NCI-H446 (cell line): ENCODE results near the gene ELAVL2.

Experiments
- DNase-seq, 2 experiments: peaks; one replicate each; lab custom pipeline; 2025; lab: John Stamatoyannopoulos, UW

The ELAVL2 gene

GRCh38 chr9:23826120-23826629 is at the start of gene ELAVL2:
TSS of gene ELAVL2 (minus strand) at chr9:23826240. CDS start at chr9:23762234, 64,006 bp downstream.
- DNase-seq, result peak; percentile 95 to 99

GRCh38 chr9:23858234-23858633 is 32.2 kb upstream of the ELAVL2 start:
- DNase-seq, result no peak

DNA sequence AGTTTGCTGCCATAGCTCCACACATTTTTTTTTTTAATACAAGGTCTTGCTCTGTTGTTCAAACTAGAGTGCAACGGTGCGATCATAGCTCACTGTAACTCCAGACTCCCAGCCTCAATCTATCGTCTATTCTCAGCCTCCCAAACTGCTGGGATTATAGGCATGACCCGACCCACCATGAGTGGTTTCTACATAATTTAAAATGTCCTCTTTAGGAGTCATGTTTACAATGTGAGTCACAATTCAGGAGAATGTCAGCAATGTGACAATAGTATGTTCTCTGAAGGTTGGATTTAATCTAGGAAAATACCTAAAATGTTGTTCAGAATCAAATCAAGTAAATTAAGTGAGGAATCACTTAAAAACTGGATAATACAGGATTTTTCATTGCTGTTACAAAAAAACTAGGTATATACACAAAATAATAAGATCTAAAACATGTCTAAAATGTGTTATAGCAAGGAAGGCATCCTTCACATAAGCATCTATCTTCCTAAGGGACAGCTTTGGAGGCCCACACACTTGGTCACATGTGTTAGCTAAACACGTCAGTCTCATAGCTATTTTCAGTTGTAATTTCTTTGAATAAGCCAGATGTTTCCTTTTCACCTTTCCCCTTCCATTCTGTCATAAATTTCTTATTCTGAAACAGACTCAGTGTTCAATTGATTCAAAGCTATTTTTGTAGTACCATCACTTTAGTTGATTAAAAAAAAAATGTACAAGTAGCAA is 30.0 kb upstream of the ELAVL2 start:
- no peak for DNase-seq

- peak; percentile 41 to 72 for DNase-seq
Measured at GRCh38 chr9:23850690-23851629, 24.9 kb upstream of the ELAVL2 start.

GRCh38 chr9:23850242-23850689 is 24.2 kb upstream of the ELAVL2 start:
- DNase-seq, result peak in 1 of 2 experiments; percentile 58

DNA sequence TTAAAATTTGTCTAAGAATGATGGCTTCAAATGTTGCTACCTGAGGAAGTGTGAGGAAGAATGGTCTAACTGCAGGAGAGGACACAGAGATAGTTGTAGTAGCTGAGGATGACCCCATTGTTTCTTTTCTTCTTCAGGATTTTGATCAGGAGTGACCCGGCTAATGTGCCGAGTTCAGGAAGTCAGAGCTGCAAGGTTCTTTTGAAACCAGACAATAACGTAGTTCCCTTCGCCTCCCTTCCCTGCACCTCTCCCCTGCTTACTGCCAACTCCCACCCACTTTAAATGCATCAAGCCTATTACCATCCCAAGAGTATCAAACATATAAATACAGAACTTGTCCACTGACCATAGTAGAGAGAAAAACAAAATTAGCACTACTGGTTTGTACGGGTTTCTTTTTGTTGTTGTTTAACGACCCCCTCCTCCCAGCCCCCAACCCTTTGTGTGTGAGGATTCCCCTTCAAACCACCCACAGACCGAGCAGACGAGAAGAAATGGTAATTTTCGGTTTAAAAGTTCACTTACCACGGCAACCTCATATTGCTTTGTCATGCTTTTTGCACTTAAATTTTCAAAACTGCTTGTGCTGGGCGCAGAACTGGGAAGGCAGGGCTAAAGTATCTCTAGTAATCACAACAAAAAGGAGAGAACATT is 23.5 kb upstream of the ELAVL2 start:
- no peak for DNase-seq

- no peak for DNase-seq
Measured at GRCh38 chr9:23842565-23843129, 16.6 kb upstream of the ELAVL2 start.

DNA sequence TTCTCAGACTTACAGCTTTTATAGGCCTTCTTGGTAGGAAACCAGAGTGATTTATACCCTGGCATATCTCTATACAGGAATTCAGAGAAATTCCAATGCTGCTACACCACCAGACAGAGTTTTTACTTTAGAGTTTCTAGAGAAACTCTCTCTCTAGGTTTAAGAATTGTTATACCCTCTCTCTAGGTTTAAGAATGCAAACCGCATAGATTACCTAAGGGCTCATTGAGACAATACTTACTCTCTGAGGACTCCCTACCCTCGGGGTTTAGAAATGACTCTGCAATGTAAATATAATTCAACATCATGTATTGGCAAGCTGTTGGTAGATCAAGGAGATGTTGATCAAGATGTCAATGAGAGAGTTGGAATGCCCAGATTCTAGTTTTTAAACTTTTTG is 15.3 kb upstream of the ELAVL2 start:
- DNase-seq, result no peak

- no peak for DNase-seq
Measured at GRCh38 chr9:23837038-23837437, 11.0 kb upstream of the ELAVL2 start.

DNA sequence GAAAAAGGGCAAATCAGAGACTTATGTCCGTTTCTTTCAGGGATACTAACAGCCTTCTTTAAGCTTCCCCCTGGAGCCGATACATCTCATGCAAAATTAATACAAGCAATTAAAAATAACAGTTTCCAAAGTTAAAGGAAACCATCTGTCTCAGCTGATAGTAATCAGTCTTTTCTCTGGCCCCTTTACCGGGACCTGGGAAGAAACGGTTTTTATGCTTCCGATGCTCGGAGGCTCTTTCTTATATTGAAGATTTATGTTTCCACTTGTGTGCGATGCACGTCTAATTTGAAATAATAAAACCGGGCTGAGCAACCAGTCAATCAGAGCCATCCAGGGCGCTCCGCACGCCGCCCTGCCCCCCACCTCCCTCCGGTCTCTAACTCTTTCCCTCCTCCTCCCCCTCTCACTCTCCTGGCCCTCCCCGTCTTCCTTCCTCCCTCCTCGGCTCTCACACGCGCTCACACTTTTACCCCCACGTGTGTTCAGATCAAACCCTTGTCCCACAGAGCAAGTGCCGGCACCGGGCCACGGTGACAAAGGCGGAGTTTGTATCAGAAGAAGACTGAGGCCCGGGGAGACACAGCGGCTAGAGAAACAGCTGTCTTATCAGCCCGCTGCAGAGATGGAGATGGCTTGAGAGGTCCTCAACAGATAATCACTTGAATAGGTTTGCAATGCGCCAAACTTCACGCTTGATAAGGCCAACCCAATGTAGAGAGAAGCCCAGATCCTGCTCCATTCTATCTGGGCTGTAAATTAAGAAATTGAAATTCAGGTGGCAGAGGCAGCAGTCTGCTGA is 5.1 kb upstream of the ELAVL2 start:
- peak; percentile 13 to 30 for DNase-seq

DNA sequence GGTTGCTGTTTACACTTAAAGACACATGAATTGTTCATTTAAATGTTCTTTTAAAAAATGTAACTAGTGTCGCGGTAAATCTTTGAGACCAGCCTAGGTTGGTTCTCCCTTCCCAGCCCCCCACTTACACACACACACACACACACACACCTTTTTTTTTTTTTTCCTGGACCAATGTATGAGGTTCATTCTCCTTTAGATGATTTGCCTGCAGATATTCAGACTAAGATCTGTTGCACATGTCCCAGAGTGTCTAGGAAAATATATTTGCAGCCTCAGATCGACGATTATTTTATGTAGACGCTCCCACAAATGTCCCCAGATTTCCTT is 4.4 kb upstream of the ELAVL2 start:
- no peak for DNase-seq

DNA sequence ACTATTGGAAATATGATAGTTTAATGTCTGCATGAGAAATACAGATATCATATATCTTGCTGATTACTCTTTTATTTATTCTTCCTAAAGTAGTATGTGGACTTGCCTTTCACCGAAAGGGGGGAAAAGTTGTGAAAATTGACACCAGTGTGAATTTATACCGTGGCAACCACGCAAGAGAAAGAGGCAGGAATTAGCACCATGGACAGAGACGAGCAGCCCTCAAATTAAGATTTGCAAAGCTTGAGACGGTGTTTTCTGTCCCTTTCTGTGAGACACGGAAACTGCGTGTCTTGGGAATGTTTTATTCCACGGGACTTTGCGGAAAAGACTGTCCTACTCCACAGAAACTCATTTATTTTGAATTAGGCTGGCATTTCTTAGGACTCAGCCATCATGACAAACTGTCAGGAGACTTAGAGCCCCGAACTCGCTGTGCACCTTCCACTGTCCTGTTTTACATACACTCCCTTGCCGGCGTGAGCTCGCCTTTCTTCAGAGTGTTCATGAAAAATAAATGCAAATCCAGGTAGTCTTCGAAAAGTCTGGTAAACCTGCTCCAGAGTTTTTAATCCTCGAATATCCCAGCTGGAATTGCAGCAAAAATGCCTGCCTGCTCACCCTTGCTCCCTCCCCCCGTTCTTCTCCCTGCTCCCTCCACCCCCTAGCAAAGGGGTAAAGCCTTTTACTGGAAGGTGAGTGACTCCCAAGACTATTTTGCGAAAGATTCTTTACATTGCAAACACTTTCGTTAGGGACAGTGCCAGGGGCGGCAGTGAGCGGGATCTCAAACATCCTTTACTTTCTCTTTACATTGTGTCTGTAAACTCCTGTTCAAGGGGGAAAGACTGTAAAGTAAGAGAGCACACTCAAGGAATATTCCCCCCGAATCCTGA is 3.8 kb upstream of the ELAVL2 start:
- no peak for DNase-seq

- no peak for DNase-seq
Measured at GRCh38 chr9:23825700-23826099, 340 bp downstream of the ELAVL2 start.

- peak; percentile 60 to 61 for DNase-seq
Measured at GRCh38 chr9:23824830-23825591, 1.0 kb downstream of the ELAVL2 start.

- DNase-seq, result peak; percentile 27 to 49
Measured at GRCh38 chr9:23823986-23824829, 1.8 kb downstream of the ELAVL2 start.

DNA sequence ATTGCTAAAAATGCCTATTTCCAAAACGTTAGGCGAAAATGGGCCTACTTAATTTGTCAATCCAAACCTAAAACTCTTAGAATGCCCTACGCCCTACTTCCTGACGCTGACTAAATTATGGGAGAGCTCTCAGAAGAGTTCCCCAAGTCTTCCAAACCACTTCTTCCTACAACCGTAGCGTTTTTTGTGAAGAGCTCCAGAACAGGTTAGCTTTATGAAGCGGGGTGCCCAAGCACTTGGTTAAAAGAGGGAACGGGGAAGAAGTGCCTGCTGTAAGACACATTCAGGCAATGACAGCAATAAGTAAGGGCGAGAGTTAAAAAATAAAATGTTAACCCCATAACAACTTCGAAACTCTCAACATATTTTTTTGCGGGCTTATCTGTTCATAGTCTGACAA is 2.8 kb downstream of the ELAVL2 start:
- no peak for DNase-seq

DNA sequence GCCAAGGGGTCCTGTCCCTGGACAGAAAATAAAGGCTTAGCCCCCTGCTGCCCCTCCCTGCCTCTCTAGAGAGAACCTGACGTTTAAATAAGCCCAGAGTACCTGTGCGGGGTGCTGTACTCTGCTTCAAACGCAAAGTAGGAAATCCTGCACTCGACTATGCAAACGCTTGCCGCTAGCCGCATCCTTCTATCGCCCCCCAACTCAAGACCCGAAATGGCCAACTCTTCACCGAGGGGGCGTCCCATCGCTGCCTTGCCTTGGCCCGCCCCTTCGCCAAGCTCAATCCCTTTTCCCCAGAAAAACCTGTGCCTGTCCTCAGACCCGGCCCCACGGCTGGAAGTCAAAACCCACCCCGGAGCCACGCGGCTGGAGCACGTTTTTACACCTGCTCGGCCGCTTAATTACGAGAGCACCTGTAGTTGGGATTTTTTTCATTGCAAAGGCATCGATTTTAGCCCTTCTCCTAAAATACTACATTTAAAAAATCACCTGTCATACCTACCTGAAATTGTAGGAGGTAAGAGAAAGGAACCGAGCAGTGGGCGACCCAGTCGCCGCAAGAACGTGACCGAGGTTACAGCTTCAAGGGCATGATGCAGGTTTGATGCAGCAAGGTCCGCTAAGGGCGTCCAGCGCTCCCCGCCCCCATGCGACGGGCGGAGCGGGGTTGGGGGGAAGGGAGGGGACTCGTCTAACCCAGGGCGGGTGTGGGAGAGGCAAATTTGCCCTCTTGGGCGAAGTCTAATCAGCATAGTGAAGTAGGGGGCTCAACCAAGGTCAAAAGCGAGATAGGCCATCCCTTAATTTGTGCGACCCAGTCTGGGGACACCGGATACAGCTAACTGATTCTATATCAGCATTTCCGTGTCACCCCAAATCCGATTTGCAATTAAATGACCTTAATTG is 3.5 kb downstream of the ELAVL2 start:
- DNase-seq, result no peak
